ENCODE results near the gene CSTPP1.
"Not testable (repeated sequence)": the region's sequence is repeated elsewhere in the genome, so short reads cannot be mapped to it uniquely, and the experiment has no call there.

The CSTPP1 gene

GRCh38 chr11:47185305-47186075, 248.9 kb downstream of the CSTPP1 start:
- DNase-seq: no peak

DNA sequence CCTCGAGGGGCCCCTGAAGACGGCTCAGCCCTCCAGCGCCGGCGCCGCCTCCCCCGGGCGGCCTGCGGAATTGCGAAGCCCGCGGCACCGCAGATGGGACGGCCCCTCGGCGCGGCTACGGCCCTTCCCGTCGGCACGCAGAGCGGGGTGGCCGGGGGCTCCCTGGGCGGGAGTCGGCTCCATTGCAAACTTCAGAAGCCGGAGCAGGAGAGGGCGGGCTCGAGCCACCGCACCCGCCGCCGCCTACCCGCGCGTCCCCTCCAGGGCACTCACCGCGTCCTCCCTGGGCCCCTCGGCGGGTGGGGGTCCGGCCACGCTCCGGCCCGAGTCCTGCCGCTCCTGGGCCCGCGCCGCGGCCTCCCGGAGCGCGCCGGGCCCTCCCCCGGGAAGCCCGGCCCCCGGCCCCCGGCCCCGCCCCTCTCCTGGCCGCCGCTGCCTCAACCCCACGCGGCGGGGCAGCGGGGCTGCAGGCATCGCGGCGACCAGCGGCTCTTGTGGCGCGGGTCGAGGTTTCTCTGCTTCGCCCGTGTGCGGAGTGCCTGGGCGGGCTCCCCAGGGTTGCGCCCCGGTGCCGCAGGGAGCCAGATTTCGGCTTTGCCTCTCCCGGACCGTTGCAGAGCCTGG, 249.6 kb downstream of the CSTPP1 start, which contains the start of gene PACSIN3:
TSS of gene PACSIN3 (minus strand) at position 359 of the 624 bp plus-strand sequence. CDS start 3,707 bp downstream, outside the sequence.
- DNase-seq: peak in 1 of 2 experiments; percentile 14

- peak; percentile 43 to 56 for DNase-seq
Measured at GRCh38 chr11:47186700-47187695, 250.4 kb downstream of the CSTPP1 start.

- no peak for DNase-seq
Measured at GRCh38 chr11:47187723-47188122, 251.2 kb downstream of the CSTPP1 start.

DNA sequence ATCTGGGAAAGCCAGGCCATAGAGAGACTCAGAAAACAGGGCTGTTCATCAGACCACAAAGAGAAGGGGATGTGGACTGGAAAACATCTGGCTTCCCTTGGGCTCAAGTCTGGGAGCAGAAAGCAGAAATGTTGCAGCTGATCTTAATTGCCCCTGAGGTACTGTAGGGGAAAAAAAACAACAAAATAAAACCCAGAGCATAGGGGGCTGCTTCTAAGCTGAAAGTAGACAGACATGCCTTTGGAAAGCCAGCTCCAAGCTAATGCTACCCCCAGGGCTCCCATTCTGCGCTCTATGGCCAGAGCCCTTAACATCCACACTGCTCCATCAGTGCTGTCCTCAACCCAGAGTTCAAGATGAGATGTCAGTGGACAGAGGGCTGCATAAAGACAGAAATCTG, 251.7 kb downstream of the CSTPP1 start:
- DNase-seq: no peak

DNA sequence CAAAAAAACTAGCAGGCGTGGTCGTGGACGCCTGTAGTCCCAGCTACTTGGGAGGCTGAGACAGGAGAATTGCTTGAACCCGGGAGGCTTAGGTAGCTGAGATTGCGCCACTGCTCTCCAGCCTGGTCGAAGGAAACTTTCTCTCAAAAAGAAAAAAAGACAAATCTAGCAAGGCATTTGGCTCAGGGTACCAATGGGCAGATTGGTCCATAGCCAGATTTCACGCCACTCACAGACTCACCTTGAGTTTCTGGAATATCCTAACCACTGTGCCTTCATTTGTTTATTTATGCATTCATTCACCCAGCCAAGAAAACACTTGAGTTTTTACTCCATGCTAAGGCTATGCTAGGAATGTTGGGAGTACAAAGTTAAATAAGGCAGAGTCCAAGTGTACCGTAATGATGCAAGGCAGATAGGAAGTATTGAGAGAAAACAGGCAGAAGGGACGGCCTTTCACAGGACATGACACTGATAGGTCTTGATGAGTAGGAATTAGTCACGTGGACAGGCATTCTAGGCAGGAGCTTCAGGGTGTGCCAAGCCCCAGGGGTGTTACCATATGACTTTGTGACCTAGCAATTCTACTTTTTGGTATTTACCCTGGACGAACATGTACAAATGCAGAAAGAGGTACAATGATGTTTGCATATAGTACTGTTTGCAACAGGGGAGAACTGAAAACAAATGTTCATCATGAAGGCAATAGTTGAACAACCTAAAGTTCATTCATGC, 252.7 kb downstream of the CSTPP1 start:
- no peak for DNase-seq

GRCh38 chr11:47191137-47191536, 254.6 kb downstream of the CSTPP1 start:
- DNase-seq: not testable (repeated sequence)

- DNase-seq: no peak
Measured at GRCh38 chr11:47192111-47192510, 255.6 kb downstream of the CSTPP1 start.

DNA sequence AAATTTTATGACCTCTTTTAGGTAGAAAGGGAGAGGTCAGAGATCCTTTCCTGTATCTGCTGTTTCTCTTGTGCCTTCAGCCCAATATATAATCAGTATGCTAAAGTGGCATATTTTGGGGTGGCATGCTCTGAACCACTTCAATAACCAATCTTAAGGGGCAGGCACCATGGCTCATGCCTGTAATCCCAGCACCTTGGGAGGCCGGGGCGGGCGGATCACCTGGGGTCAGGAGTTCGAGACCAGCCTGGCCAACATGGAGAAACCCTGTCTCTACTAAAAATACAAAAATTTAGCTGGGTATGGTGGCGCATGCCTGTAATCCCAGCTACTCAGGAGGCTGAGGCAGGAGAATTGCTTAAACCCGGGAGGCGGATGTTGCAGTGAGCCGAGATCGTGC, 261.6 kb downstream of the CSTPP1 start:
- DNase-seq: not testable (repeated sequence)

DNA sequence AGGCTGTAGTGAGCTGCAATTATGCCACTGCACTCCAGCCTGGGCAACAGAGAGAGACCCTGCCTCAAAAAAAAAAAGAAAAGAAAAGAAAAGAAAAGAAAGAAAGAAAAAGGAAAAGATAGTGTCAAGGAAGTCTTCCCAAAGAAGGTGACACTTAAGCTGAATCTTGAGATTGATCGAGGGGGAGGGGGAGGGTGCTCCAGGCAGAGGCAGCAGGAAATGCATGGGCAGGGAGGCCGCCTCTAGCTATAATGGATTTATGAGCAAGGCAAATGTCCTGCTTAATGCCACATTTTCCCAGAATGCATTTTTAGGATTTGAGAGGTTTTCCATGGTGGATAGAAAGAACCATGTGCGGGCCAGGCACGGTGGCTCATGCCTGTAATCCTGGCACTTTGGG, 264.5 kb downstream of the CSTPP1 start:
- no peak for DNase-seq

- DNase-seq: no peak
Measured at GRCh38 chr11:47202576-47202975, 266.0 kb downstream of the CSTPP1 start.

DNA sequence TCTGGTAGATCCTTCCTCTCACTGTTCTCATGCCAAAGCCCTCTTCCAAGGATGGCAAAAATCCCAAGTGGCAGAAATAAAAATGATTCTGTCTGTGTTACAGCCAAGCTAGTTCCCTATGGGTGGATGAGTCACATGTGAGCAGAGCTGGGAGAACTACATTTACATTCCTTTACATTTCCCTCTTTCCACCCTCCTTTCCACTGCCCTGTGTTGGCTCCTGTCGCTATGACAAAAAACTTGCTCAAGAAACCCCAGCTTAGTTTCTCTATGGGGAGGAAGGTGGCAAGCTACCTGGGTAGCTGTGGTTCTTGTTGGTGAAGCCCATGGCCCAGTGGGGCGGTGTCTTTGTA, 268.1 kb downstream of the CSTPP1 start:
- DNase-seq: no peak

- not testable (repeated sequence) for DNase-seq
Measured at GRCh38 chr11:47206577-47206976, 270.0 kb downstream of the CSTPP1 start.

DNA sequence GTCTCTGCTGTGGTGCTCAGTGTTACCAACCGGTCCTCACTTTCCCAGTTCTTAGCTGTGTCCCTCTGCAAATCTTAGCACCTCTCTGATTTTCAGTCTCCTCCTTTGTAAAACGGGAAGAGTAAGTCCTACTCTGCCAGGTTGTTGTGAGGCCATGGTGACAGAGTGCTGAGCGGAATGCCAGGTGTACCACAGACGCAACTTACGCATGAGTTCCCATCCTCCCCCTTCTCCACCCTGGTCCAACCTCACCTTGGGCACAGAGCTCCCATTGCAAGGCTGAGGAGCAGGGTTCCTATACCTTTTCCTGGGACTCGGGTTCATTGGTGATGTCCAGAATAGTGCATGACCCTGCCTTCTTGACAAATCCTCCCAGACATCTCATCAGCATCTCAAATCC, 270.9 kb downstream of the CSTPP1 start:
- DNase-seq: no peak

DNA sequence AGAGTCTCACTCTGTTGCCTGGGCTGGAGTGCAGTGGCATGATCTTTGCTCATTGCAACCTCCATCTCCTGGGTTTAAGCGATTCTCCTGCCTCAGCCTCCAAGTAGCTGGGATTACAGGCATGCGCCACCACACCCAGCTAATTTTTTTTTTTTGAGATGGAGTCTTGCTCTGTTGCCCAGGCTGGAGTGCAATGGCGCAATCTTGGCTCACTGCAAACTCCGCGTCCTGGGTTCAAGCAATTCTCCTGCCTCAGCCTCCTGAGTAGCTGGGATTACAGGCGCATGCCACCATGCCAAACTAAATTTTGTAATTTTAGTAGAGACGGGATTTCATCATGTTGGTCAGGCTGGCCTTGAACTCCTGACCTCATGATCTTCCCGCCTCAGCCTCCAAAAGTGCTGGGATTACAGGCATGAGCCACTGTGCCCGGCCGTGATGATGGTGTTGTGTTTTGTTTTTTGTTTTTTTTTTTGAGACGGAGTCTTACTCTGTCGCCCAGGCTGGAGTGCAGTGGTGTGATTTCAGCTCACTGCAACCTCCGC, 271.5 kb downstream of the CSTPP1 start:
- not testable (repeated sequence) for DNase-seq

DNA sequence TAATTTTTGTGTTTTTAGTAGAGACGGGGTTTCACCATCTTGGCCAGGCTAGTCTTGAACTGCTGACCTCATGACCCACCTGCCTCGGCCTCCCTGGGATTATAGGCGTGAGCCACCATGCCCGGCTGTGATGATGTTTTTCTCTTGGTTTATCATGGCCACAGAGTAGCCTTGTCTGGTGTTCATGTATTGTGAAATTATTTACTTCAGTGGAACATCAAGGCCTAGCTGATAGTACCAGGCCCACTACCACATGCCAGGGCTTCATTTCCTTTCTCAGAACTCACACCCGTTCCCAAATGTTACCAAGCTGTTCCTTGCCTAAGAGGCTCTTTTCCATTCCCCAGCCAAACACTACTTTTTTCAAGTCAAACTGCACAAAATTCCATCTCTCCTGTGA, 272.1 kb downstream of the CSTPP1 start:
- no peak for DNase-seq
